ENCODE results near the gene CCDC80.
A peak's percentile ranks its signal among the peaks of the same experiment; 100 is the strongest.
"Not testable (repeated sequence)": the region's sequence is repeated elsewhere in the genome, so short reads cannot be mapped to it uniquely, and the experiment has no call there.

Gene CCDC80

DNA sequence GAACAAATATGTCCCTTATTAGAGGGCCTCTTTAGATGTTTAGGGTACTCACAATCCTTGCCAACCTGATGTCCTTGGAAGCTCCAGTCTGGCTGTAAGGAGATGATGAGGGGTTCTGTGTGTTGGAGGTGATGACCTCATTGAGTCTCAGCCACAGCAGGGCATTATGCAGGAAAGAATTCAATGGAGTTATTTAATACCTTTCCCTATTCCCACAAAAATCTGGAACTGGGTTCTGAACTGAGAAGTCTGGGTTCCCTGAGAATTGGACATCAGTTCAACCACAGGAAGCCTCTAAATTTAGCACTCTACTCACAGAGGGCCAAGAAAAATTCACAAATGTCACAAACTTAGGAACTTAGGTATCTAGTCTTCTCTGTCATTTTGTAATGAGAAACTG is 42.2 kb downstream of the CCDC80 start:
- FAIRE-seq (no peak), DNase-seq (ENCODE audit: insufficient read length, low spot score) (no peak)

DNA sequence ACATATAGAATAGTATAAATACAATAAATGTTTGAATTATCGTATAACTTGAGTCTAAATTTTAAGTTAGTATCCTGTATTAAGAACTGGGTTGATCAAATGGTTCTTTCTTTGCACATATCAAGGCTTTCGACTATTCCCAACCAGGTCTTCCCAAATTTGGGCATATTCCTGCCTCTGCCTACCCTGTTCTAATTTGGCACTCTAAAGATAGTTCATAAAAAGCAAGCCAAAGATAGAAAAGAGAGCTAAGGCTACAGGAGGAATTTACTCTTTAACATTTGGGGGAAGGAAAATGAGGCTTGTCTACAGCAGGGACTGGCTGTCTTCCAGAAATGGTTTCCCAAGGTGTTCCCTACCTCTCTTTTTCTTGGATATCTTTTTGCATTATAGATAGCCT is 43.0 kb downstream of the CCDC80 start:
- no peak for FAIRE-seq
- DNase-seq (ENCODE audit: insufficient read length, low spot score) = no peak

DNA sequence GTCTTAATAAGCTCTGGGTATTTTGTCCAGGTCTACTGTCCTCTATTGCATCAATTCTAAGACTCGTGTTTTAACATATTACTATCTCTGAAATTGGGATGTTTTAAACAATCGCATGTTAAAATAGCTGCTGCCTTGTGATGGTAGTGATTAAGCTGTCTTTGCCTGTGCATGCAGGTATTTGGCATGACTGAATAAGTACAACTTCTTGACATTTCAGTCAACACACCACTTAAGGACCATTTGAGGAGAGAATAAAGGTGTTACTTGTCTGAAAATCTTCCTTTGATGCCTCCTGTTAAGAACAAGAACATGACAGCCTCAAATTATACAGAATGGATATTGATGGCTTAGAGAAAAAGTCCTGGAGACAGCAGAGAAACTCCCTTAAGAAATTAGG is 46.1 kb downstream of the CCDC80 start:
- DNase-seq (ENCODE audit: insufficient read length, low spot score) = no peak
- no peak for FAIRE-seq

DNA sequence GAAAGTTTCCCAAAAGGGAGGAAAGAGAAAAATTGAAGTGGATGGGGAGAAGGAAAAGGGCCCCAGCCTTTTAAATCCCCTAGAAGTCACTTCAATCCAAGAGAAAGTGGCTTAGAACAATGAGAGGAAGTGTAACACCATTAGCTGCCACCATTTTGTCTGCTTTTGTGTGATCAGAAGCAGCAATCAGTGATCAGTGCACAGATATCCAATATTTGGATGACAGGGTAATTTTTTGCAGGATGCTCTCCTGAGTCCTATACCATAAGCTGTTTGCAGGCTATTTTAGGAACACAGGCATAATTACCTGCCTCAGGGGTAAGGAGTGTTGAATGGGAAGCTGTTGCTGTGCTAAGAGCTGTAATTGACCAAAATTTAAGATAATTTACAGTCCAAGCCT is 47.7 kb downstream of the CCDC80 start:
- DNase-seq (ENCODE audit: insufficient read length, low spot score) (no peak), FAIRE-seq (no peak)

DNA sequence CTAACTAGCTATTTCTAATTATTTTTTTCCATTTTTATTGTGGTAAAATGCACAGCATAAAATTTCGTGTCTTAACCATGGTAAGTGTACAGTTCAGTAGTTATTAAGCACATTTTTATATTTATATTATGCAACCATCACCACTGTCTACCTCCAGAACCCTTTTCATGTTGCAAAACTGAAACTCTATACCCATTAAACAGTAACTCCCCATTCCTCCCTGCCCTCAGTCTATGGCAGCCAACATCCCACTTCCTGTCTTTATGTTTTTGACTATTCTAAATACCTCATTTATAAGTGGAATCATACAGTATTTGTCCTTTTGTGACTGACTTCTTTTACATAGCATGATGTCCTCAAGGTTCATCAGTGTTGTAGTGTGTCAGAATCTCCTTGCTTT is 53.6 kb downstream of the CCDC80 start:
- no peak for FAIRE-seq
- no peak for DNase-seq (ENCODE audit: insufficient read length, low spot score)

DNA sequence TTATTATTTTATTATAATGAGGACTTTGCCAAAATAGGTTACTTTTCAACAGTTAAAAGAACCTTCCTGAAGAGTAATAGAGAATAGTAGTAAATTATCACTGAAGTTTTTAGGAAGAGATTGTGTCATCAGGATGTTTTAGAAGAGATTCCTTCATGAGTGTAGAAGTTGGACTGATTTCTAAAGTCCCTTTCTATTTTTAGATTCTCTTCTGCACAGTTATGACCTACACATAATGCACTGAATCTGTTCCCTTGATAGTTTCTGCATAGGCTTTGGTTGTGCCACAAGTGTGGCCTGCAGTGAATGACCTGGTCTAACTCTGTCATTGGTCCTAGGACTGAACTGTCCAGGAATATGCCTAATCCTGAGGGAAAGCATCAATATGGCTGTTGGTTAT is 55.2 kb downstream of the CCDC80 start:
- no peak for DNase-seq (ENCODE audit: insufficient read length, low spot score)
- no peak for FAIRE-seq

DNA sequence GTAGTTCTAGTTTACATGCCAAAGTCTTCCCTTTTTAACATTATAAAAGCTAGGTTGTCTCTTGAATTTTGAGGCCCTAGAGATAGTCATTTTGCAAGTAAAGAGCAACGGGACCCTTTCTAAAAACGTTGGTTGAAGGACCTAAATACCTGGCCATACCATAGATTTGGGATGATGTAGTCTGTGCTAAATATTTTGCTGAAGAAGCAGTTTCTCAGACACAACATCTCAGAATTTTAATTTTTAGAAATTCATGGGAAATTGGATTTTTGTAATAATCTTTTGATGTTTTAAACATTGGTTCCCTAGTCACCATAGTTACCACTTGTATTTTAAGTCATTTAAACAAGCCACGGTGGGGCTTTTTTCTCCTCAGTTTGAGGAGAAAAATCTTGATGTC is 57.8 kb downstream of the CCDC80 start:
- DNase-seq (ENCODE audit: insufficient read length, low spot score) = no peak
- no peak for FAIRE-seq

DNA sequence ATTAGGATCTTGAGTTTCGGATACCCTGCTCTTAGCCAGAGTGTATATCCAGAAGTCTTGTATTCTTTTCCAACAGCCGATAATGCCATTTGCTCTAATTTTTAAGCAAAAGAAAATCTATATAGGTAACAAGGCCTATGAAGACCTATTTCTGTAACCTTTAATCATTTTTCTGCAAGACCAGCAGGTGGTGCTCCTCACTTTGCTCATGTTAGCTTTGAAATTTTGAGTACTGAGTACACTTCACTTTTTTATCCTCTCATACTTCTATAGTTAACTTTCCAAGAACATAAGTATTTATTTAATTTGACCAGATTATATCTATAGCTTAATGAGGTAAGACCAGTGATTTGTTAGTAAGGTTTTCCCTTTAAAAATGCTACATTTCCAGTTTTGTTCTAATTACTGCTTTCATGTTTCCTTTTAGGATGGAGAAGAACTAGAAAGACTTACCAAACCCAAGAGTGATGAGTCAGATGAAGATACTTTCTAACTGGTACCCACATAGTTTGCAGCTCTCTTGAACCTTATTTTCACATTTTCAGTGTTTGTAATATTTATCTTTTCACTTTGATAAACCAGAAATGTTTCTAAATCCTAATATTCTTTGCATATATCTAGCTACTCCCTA is 58.6 kb downstream of the CCDC80 start:
- FAIRE-seq = peak; percentile 95
- DNase-seq (ENCODE audit: insufficient read length, low spot score) = no peak

DNA sequence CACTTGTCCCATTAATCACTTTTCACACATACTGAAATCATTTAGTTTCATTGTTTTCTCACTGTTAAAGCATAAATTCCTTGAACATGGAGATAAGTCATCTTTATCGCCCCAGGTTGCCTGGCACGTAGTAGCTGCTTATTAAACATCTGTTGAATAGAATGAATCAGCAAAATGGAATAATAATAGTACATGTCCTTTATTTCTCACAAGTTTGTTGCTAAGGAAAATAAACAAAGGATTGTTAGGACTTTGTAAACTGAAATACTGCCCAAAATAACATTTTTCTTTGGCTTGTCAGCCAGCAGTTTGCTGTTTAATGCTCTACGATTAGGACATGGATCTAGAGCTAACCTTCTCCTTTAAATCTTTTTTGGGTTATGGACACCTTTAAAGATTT is 61.2 kb downstream of the CCDC80 start:
- DNase-seq (ENCODE audit: insufficient read length, low spot score) (no peak), FAIRE-seq (no peak)

DNA sequence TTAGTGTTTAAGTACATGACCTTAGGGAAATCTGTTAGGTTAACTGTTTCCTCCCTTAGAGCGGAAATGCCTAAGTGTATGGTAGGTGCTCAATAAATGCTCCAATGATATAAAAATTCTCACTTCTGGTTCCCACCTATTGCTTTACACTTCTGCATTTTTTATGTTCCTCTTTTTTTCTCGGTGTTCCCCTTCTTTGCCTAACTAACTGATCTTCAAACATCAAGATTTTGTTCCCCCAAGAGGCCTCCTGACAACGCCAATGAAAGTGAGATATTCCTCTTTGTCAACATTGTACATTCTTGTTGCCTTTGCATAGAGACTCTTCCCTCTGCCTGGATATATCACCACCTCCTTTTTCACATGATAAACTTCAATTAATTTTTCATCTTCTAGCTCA is 61.7 kb downstream of the CCDC80 start:
- FAIRE-seq (no peak), DNase-seq (ENCODE audit: insufficient read length, low spot score) (no peak)

DNA sequence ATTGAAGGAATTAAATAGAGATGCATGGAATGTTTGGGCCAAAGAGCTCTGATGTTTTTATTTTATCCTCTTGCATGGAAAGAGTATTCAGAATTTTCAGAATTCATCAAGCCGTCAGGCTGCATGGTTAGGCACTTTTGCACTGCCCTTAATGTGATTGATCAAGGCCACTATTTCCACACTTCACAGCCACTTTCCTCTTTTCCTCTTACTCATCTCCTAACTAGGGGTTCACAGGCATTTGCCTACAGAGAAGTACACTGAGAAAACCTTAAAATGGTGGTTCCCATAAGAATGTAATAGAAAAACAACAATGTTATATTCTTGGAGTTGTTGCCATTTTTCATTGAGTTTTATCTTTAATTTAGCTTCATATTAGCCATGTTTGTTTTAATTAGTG is 68.2 kb downstream of the CCDC80 start:
- no peak for DNase-seq (ENCODE audit: insufficient read length, low spot score)
- FAIRE-seq = no peak

DNA sequence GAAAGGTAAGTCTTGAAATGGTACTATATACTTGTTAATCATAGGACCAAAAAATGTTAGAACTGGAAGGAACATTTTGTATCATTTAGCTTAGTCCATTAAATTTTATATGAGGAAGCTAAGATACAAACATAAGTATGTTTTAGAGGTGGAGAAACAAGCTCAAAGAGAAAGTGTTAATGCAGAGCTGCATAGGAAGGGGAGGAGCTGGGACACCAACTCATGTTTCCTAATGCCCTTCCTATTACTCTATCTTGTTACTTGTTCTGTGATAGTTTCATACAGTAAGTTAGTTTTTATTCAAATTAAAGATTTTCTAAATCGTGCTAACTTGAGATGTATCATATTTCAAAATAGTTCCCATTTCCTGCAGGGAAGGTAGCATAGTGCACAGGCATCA is 71.7 kb downstream of the CCDC80 start:
- DNase-seq (ENCODE audit: insufficient read length, low spot score) = no peak
- FAIRE-seq = peak; percentile 8

DNA sequence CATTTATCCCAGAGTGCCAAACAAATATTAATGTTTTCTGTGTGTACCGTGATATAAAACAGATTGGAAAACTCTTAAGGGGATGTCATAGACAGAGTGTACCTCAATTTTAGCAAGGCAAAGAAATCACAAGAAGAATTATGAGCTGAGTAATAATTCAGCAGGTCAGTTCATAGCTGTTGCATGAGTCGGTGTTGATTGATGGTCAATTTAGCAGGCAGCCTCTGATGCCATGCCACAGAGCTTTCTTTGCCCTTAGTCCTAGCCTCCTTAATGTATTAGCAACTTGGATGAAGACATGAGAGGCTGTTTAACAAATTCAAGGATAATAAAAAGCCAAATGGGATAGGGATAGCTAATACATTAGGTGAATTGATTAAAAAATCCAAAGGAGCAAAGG is 72.3 kb downstream of the CCDC80 start:
- no peak for FAIRE-seq
- DNase-seq (ENCODE audit: insufficient read length, low spot score) = no peak

DNA sequence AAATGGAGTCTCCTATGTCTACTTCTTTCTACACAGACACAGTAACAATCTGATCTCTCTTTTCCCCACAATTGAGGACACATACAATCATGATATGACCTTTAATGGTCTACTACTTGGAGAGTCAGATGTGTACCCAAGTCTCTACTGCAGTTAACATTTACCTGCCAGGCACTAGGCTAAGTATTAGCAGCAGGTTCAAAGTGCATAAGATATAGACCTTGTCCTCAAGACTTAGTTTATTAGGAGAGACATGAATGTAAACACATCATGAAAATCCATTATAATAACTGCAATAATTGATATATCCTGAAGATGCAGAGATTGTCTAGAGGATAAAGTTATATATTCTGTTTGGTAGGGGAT is 76.0 kb downstream of the CCDC80 start:
- no peak for DNase-seq (ENCODE audit: insufficient read length, low spot score)
- FAIRE-seq = no peak

DNA sequence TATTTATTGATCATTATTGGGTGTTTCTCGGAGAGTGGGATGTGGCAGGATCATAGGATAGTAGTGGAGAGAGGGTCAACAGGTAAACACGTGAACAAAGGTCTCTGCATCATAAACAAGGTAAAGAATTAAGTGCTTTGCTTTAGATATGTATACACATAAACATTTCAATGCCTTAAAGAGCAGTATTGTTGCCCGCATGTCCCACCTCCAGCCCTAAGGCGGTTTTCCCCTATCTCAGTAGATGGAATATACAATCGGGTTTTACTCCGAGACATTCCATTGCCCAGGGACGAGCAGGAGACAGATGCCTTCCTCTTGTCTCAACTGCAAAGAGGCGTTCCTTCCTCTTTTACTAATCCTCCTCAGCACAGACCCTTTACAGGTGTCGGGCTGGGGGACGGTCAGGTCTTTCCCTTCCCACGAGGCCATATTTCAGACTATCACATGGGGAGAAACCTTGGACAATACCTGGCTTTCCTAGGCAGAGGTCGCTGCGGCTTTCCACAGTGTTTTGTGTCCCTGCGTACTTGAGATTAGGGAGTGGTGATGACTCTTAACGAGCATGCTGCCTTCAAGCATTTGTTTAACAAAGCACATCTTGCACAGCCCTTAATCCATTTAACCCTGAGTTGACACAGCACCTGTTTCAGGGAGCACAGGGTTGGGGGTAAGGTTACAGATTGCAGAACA is 76.5 kb downstream of the CCDC80 start:
- not testable (repeated sequence) for FAIRE-seq; DNase-seq (ENCODE audit: insufficient read length, low spot score)

DNA sequence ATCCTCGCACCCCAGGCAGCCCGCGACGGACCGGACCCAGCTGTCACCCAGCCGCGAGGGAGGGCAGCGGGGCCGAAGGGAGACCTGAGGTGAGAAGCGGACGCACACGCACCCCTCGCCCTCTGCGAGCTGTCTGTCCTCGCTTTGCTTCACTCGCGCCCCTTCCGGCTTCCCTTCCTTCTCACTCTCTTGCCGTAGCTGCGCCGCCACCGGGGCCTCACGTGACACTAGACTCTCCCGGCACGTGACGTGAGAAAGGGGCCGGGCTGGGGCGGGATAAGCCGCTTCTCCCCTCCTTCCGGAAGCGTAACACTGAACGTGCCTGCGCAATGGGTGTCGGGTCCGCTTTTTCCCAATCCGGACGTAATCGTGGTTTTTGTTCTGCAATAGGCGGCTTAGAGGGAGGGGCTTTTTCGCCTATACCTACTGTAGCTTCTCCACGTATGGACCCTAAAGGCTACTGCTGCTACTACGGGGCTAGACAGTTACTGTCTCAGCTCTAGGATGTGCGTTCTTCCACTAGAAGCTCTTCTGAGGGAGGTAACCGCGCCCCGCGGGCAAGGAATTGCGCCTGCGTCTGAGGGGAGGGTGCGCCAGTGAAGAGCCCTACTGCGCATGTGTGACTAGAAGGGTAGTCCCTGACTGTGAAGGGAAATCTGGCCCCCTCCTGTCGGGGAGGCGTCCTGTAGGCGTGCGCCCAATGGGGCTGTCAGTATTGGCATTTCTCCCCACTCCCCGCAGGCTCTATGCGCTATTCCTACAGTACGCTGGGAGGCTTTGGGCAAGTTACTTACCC is 79.0 kb downstream of the CCDC80 start, which contains the start of the genes ATG3 and SLC35A5:
TSS of gene ATG3 (minus strand) at position 229 of the 796 bp plus-strand sequence. CDS start 434 bp downstream, outside the sequence.
TSS of gene SLC35A5 (plus strand) at position 312 of the 796 bp plus-strand sequence. CDS start 1,359 bp downstream, outside the sequence.
- peak; percentile 76 for DNase-seq (ENCODE audit: insufficient read length, low spot score)
- FAIRE-seq = peak; percentile 98

DNA sequence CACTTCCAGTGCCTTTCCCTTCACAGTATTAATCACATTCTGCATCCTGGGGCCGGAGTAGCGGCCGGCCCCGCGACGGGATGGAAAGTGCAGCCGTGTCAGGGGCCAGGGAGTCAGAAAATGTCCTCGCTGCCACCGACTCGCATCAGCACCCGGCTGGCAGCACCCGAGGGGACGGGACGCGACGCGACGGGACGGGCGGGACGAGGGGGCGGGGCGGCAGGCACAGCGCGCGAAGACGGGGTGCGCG is 79.5 kb downstream of the CCDC80 start:
- peak; percentile 37 for DNase-seq (ENCODE audit: insufficient read length, low spot score)
- no peak for FAIRE-seq

DNA sequence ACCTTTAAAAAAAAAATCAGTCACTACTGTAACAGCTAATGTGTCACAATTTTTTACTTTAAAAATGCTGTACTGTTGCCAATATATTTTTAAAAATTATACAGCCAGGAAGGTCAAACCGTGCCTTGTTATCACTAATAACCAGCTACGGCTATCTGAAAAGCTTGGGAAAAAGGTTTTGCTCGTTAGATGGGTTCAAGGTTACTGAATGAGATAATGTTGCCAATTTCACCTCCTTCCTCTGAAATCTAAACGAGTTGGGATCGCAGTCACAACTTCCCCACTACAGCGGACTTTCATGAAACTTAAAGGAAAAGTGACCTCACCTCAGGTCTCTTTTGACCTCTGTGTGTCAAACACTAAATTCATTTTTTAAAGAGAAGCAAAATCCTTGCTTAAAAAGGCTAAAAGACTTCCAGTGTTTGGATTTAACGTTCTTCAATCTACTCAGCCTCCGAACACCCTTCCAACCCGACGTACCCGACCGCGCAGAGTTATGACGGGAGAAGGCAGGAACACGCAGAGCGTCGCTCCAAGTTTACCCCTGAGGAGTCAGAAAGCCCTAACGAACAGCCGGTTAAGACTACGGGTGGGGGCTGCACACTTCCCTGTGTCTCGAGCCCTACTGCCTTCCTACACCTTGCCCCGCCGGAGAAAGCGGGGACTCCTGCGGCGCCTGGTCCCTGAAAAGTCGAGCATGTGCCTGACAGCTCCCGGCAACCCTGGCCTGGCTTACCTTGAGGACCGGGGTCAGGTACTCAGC is 80.0 kb downstream of the CCDC80 start:
- DNase-seq (ENCODE audit: insufficient read length, low spot score) = peak; percentile 36
- peak; percentile 80 for FAIRE-seq

DNA sequence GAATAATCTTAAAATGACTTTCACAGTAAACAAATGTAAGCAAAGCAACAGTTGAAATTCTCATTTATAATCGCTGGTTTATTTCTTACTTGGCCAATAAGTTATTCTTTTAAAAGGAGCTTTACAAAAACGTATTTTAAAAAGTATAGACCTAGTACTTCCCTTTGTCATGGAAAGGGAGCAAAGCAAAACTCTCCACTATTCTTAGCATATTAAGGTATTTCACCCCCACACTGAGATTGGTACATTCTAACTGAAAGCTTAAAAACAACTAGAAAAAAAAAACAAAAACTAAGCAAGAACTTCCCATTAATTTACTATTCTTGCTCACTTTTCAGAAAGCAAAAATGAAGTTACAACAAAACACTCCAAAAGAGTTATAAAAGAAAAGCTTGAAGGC is 80.6 kb downstream of the CCDC80 start:
- FAIRE-seq (peak; percentile 49), DNase-seq (ENCODE audit: insufficient read length, low spot score) (no peak)

DNA sequence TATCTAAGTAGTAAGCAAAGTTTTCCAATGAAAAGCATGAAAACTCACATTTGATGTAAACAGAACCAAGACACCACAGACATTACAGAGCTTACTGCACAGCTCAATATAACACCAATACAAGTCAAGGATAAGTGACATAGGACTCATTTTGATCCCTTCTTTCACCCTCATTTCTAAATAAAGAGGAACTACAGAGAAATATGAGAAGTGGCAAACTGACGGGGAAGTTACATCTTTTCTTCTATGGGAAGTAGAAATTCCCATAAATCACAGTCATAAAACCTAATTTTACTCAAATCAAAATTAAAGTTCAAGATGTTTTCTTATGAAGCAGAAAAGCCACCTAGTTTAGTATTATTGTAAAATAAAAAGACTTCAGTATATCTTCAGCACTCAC is 83.0 kb downstream of the CCDC80 start:
- FAIRE-seq (no peak), DNase-seq (ENCODE audit: insufficient read length, low spot score) (no peak)

DNA sequence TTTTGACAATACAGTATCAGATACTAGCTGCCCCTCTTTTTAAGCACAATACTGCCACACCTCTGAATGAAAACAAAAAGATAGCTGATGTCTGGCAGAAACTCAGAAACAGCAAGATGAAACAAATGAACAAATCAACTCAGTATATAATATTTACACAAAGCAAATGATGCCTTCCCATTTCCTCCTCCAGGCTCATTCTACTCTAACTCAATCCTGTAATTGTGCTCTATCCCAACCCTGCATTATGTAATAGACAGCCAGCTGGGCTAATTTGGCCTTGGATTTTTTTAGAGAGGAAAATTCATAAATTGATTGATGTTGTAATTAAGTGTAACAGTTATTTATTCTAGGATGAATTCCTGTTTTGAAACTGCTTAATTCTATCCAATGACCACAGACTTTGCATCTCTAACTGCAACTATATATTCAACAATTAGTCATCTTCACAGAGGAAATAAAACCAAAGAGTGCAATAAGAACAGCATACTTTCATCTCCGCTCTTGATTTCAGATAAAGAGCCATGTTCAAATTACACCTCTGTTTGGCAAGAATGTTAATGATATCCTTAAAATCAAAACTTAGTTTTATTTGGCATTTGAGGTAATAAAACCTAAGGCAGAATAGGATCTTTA is 85.3 kb downstream of the CCDC80 start:
- FAIRE-seq (peak; percentile 21), DNase-seq (ENCODE audit: insufficient read length, low spot score) (no peak)

Measured in GM19239 (cell line).